GM12865 (cell line): Measurements from ENCODE around the gene THRAP3.

Experiments used
- DNase-seq: peaks from one replicate; pipeline ENCODE4 v3.0.0; 2010; ENCODE audit warnings: low read depth
- H3K4me3 ChIP-seq: 2 replicates; pipeline ENCODE4 v1.5.1; 2011; ENCODE audit warnings: mild to moderate bottlenecking, low read depth, low read length, control low read depth
- TF ChIP-seq, protein P1 (sequence below): IDR thresholded peaks from 2 replicates; pipeline ENCODE4 v1.5.1; 2011; ENCODE audit warnings: low read length, control low read depth, low read depth, inconsistent platforms; ENCODE audit not compliant: insufficient read depth; ENCODE audit errors: missing control alignments

Gene THRAP3

DNA sequence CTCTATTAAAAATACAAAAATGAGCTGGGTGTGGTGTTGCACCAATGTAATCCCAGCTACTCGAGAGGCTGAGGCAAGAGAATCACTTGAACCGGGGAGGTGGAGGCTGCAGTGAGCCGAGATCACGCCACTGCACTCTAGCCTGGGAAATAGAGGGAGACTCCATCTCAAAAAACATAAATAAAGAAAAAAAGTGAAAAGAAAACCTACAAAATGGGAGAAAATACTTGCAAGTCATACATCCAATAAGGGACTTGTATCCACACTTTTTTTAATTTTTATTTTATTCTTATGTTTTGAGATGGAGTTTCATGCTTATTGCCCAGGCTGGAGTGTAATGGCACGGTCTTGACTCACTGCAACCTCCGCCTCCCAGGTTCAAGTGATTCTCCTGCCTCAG lies 52.4 kb downstream of the THRAP3 start:
- no peak for DNase-seq
- H3K4me3 ChIP-seq, result no peak overlapping the region
- TF ChIP-seq, protein P1, sequence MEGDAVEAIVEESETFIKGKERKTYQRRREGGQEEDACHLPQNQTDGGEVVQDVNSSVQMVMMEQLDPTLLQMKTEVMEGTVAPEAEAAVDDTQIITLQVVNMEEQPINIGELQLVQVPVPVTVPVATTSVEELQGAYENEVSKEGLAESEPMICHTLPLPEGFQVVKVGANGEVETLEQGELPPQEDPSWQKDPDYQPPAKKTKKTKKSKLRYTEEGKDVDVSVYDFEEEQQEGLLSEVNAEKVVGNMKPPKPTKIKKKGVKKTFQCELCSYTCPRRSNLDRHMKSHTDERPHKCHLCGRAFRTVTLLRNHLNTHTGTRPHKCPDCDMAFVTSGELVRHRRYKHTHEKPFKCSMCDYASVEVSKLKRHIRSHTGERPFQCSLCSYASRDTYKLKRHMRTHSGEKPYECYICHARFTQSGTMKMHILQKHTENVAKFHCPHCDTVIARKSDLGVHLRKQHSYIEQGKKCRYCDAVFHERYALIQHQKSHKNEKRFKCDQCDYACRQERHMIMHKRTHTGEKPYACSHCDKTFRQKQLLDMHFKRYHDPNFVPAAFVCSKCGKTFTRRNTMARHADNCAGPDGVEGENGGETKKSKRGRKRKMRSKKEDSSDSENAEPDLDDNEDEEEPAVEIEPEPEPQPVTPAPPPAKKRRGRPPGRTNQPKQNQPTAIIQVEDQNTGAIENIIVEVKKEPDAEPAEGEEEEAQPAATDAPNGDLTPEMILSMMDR, result no peak

DNA sequence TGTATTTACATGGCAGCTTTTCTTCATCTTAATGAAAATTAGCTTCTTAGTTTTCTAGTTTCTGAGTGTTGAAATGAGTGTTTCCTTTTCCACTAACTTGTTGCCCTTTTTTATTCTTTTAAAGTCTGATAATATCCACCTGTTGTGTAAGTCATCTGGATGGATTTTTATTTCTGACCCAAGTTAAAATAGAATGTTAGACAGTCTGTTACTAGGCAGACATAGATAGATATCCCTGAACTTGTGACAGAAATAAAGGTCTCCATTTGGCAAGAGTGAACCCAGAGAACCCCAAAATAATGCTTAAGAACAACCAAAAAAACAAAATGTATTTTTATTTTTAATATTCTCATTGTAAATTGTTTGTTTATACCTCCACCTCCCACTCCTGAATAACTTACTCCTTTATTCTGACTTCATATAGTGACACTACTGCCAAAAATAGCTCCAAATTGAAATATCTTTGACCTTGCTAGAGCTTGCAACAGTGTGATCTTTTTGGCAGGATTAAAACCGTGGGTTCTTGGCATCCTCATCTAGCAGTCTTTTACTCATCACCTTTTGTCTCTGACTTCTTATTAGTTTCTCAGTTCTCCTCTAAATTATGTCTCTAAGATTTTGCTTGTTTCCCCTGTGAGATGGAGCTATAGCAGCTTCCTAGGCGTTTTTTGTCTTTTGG lies 55.0 kb downstream of the THRAP3 start:
- DNase-seq, result no peak
- TF ChIP-seq, protein P1, result no peak
- H3K4me3 ChIP-seq, result no peak overlapping the region

DNA sequence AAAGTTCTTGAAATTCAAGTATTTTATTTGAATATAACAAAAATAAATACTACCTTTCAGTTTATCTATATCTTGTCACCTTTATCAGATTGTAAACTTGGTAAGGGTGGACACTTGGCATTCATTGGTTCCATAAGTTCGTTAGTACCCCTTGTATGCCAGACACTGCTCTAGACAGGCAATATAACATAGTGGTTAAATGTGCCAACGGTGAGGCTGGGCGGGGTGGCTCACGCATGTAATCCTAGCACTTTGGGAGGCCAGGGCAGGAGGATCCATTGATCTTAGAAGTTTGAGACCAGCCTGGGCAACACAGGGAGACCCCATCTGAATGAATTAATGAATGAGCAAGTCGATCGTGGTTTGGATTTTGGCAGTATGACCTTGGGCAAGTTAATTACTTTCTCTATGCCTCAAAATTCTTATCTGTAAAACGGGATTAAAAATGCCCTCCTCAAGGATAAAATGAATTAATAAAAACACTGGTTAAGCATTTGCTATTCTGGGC lies 55.6 kb downstream of the THRAP3 start:
- TF ChIP-seq, protein P1, result no peak
- DNase-seq, result no peak

DNA sequence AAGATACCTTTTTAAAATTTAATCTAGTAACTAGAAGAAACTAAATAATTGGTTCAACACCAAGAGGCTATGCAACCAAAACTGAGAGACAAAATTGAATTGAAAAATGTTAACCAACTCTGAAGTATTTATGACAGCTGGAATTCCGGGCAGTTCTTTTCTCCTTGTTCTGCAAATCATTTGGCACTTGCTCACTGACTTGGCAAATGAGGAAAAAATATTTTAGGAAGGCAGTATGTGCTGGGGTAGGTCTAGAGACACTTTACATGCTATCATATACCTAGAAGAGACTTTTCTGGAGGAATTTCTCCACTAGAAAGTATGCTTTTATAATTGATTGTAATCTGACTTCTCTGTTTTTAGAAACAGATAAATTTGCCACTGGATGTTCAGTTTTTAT lies 59.8 kb downstream of the THRAP3 start:
- TF ChIP-seq, protein P1, result no peak

More for the DNA sequence above, 55.6 kb downstream of the THRAP3 start:
- no peak overlapping the region for H3K4me3 ChIP-seq

DNA sequence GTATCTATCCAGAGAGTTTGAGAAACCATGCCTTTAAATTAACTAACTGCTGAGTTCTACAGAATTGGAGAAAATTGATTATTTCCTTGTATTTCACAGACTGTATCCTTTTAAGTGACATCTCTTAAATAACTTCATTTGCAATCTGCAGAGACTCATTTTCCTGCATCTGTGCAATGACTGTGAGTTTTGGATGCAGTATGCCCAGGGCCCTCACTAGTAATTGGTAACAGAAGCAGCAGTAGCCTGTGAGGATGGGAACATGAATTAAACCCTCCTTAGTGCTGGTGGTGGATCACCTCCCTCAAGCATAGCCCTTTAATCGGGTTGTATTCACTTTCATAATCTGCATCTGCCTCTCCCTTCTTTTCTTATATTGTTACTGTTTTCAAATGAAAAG lies 60.3 kb downstream of the THRAP3 start:
- no peak overlapping the region for H3K4me3 ChIP-seq
- no peak for DNase-seq
- TF ChIP-seq, protein P1, result no peak

More for the DNA sequence above, 59.8 kb downstream of the THRAP3 start:
- H3K4me3 ChIP-seq, result no peak overlapping the region
- no peak for DNase-seq

DNA sequence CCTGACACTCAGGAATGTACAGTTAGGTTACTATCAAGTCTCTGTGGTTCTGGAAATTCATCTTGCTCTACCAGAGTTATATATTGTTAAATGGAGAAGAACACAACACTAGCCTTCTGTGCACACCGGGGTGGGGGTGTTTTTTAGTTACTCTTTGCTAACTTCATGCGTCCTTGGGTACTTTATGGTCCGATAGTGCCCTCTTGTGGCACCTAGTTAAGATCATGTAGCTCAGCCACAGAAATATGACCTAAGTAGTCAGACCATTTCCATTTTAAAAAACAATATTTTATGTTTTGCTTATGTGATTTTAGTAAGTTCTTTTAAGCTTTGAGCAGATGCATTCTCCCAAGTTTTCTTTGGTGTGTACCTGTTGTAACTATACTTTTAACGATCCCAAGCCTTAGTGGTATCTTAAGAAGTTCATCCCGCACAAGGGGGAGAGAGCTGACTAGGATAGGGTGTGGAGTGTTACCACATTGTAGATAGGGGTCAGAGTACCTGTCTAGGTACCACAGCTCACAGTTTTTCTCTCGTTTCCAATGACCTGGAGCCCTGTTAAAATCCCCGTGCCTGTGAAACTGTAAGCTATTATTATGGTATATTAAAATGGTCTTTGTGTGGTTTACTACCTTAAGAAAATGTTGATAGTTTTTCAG lies 61.3 kb downstream of the THRAP3 start:
- peak; percentile 91 for DNase-seq
- TF ChIP-seq, protein P1, result peak; percentile 66
- no peak overlapping the region for H3K4me3 ChIP-seq
